ENCODE results near the gene C8G. TPM values are rescaled to one million over a fixed set of nuclear protein-coding genes. Genes with fewer than 3 reads are reported as not detected.

Gene C8G
- total RNA-seq, 1 experiment from 2014 or later = 2.9 TPM

GRCh38 chr9:136974817-136975535 is 29.9 kb downstream of the C8G start:
- H3K4me3 ChIP-seq (ENCODE audit: low read depth in 2 of 2, low read length in 2 of 2) = no peak overlapping the region
- intact Hi-C loops (cut with micrococcal nuclease; ENCODE audit: unreplicated experiment) = no loop called here
- H3K9me3 ChIP-seq (ENCODE audit: control insufficient read depth, insufficient read depth, low read depth, low read length) = no peaks in the 10 kb centered on the region
- no peaks in the 10 kb centered on the region for H3K27me3 ChIP-seq (ENCODE audit: control insufficient read depth, insufficient read depth, low read length)
- BruUV-seq (replicated peaks) = no TSS peak
- ATAC-seq (no peak), DNase-seq (ENCODE audit: low read depth, low spot score) (no peak)
- no peaks in the 10 kb centered on the region for H3K36me3 ChIP-seq (ENCODE audit: control insufficient read depth, insufficient read depth, low read length)
- H3K4me1 ChIP-seq (ENCODE audit: control insufficient read depth, insufficient read depth, low read length) = no peaks in the 10 kb centered on the region
- in situ Hi-C loops (cut with HindIII; ENCODE audit: low pct_unique_long_range_greater_than_20kb, low sequenced_read_pairs) = no loop called here
- ChIA-PET CTCF (no interaction called here), POLR2A (no interaction called here)
- no peak for TF ChIP-seq POLR2AphosphoS5 (IDR thresholded peaks at IDR 0.05; ENCODE audit: low read depth, low read length)
- no peak for TF ChIP-seq SIN3A (IDR thresholded peaks at IDR 0.05; ENCODE audit: borderline replicate concordance, insufficient read depth, low read depth, low read length)
- no peak for TF ChIP-seq TCF7L2 (IDR thresholded peaks at IDR 0.05; ENCODE audit: low read depth, low read length)
- TF ChIP-seq REST (IDR thresholded peaks at IDR 0.05; ENCODE audit: insufficient read depth in 1 of 2, low read depth in 2 of 2, low read length in 1 of 2) = no peak
- no peak overlapping the region for H3K27ac ChIP-seq (ENCODE audit: low read length)

GRCh38 chr9:136975644-136976043 is 30.6 kb downstream of the C8G start:
- ATAC-seq (no peak), DNase-seq (ENCODE audit: low read depth, low spot score) (no peak)
- no TSS peak for BruUV-seq (replicated peaks)
- no peak overlapping the region for H3K4me3 ChIP-seq (ENCODE audit: low read depth in 2 of 2, low read length in 2 of 2)
- ChIA-PET CTCF (interaction anchor here (0.5 to 0.9 kb wide), 2 partner anchors 28 to 67 kb away, joined by 5 to 10 read pairs; no protein-coding TSS in a partner anchor), POLR2A (no interaction called here)
- TF ChIP-seq REST (IDR thresholded peaks at IDR 0.05; ENCODE audit: insufficient read depth in 1 of 2, low read depth in 2 of 2, low read length in 1 of 2) = no peak
- TF ChIP-seq POLR2AphosphoS5 (IDR thresholded peaks at IDR 0.05; ENCODE audit: low read depth, low read length) = no peak
- TF ChIP-seq CTCF (IDR thresholded peaks at IDR 0.05) = no peak
- TF ChIP-seq TCF7L2 (IDR thresholded peaks at IDR 0.05; ENCODE audit: low read depth, low read length) = no peak
- no peak for TF ChIP-seq SIN3A (IDR thresholded peaks at IDR 0.05; ENCODE audit: borderline replicate concordance, insufficient read depth, low read depth, low read length)
- in situ Hi-C loops (cut with HindIII; ENCODE audit: low pct_unique_long_range_greater_than_20kb, low sequenced_read_pairs) = no loop called here
- no peaks in the 10 kb centered on the region for H3K9me3 ChIP-seq (ENCODE audit: control insufficient read depth, insufficient read depth, low read depth, low read length)
- no peaks in the 10 kb centered on the region for H3K36me3 ChIP-seq (ENCODE audit: control insufficient read depth, insufficient read depth, low read length)
- no peaks in the 10 kb centered on the region for H3K4me1 ChIP-seq (ENCODE audit: control insufficient read depth, insufficient read depth, low read length)
- intact Hi-C loops (cut with micrococcal nuclease; ENCODE audit: unreplicated experiment) = no loop called here
- no peak overlapping the region for H3K27ac ChIP-seq (ENCODE audit: low read length)
- H3K27me3 ChIP-seq (ENCODE audit: control insufficient read depth, insufficient read depth, low read length) = no peaks in the 10 kb centered on the region
